DOHH2 (cell line): Measurements from ENCODE around the gene AURKA.

Source experiments
- H3F3A ChIP-seq: fragments of 200-600 bp; sonication (generic), shearing (Covaris generic); 2 replicates; pipeline ENCODE4 v1.6.0; 2016; ENCODE audit warnings: antibody characterized with exemption, mild to moderate bottlenecking; ENCODE audit not compliant: control insufficient read depth, insufficient read depth
- H3K27ac ChIP-seq: fragments of 200-600 bp; sonication (generic); 2 replicates; pipeline ENCODE4 v1.5.1; 2014; ENCODE audit warnings: low read depth, mild to moderate bottlenecking, low read length, moderate library complexity
- H3K27me3 ChIP-seq: fragments of 200-600 bp; sonication (generic); 2 replicates; pipeline ENCODE4 v1.6.1; 2014; ENCODE audit warnings: mild to moderate bottlenecking, low read length, mixed read lengths; ENCODE audit not compliant: control insufficient read depth
- H3K36me3 ChIP-seq: fragments of 200-600 bp; sonication (generic); 2 replicates; pipeline ENCODE4 v1.6.1; 2014; ENCODE audit warnings: mild to moderate bottlenecking, low read length, moderate library complexity, mixed read lengths; ENCODE audit not compliant: control insufficient read depth
- H3K4me1 ChIP-seq: fragments of 200-600 bp; sonication (generic); 2 replicates; pipeline ENCODE4 v1.6.1; 2014; ENCODE audit warnings: mild to moderate bottlenecking, low read length, mixed read lengths; ENCODE audit not compliant: control insufficient read depth
- H3K4me2 ChIP-seq: fragments of 200-600 bp; sonication (generic); 2 replicates; pipeline ENCODE4 v1.6.0; 2014; ENCODE audit warnings: mild to moderate bottlenecking, low read length, moderate library complexity
- H3K4me3 ChIP-seq: fragments of 200-600 bp; sonication (generic); 2 replicates; pipeline ENCODE4 v1.5.1; 2014; ENCODE audit warnings: mild to moderate bottlenecking, low read length, mixed read lengths
- H3K79me2 ChIP-seq: fragments of 200-600 bp; sonication (generic); 2 replicates; pipeline ENCODE4 v1.6.1; 2014; ENCODE audit warnings: mild to moderate bottlenecking, low read length, mixed read lengths; ENCODE audit not compliant: control insufficient read depth
- H3K9me2 ChIP-seq: fragments of 200-600 bp; sonication (generic); replicated peaks from 2 replicates; pipeline ENCODE4 v1.6.1; 2014; ENCODE audit warnings: mild to moderate bottlenecking, low read length, mixed read lengths; ENCODE audit not compliant: control insufficient read depth
- H3K9me3 ChIP-seq: fragments of 200-600 bp; sonication (generic); 2 replicates; pipeline ENCODE4 v1.6.1; 2014; ENCODE audit warnings: antibody characterized with exemption, low read length, mixed read lengths; ENCODE audit not compliant: control insufficient read depth, insufficient read depth
- H4K20me1 ChIP-seq: fragments of 200-600 bp; sonication (generic); 2 replicates; pipeline ENCODE4 v1.6.0; 2014; ENCODE audit warnings: low read depth, mild to moderate bottlenecking, antibody characterized with exemption, low read length, moderate library complexity; ENCODE audit not compliant: control insufficient read depth, insufficient read depth
- CTCF ChIP-seq: fragments of 200-600 bp; sonication (generic); IDR thresholded peaks from one replicate; pipeline ENCODE4 v1.5.1; 2014; ENCODE audit warnings: antibody characterized with exemption, mild to moderate bottlenecking, low read depth, low read length; ENCODE audit not compliant: poor library complexity, severe bottlenecking
- EZH2phosphoT487 ChIP-seq: fragments of 200-600 bp; sonication (generic); IDR thresholded peaks from 2 replicates; pipeline ENCODE4 v1.6.1; 2017; ENCODE audit warnings: borderline replicate concordance, mild to moderate bottlenecking, antibody characterized with exemption, low read length, moderate library complexity, mixed read lengths

Gene AURKA

DNA sequence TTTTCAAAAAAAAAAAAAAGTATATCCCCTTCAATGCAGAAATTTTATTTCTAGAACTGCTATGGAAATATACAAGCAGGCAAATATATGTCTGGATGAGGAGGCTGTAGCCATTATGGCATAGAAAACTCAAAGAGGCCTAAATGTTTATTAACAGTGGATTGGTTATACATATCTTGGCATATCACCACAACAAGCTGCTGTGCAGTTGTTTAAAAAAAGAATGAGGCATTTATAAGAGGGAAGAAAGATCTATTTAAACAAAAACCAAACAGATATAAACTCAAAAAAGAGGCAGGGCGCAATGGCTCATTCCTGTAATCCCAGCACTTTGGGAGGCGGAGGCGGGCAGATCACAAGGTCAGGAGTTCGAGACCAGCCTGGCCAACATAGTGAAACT, 46.3 kb upstream of the AURKA start:
- Histone ChIP-seq H3K4me1 (no peaks in the 10 kb centered on the region; the same call in 1 of the 2 replicates), H3K9me2 (no peaks in the 10 kb centered on the region), H3K4me2 (no peak overlapping the region), H3F3A (0 out of 2 replicates have a peak, but pooled peaks cover 3% of the 10 kb centered on the region), H3K9me3 (no peaks in the 10 kb centered on the region), H3K4me3 (no peak overlapping the region), H3K27ac (no peak overlapping the region), H4K20me1 (no peaks in the 10 kb centered on the region), H3K27me3 (no peaks in the 10 kb centered on the region), H3K79me2 (no peaks in the 10 kb centered on the region), H3K36me3 (no peaks in the 10 kb centered on the region)
- TF ChIP-seq CTCF: no peak
- no peak for TF ChIP-seq EZH2phosphoT487

DNA sequence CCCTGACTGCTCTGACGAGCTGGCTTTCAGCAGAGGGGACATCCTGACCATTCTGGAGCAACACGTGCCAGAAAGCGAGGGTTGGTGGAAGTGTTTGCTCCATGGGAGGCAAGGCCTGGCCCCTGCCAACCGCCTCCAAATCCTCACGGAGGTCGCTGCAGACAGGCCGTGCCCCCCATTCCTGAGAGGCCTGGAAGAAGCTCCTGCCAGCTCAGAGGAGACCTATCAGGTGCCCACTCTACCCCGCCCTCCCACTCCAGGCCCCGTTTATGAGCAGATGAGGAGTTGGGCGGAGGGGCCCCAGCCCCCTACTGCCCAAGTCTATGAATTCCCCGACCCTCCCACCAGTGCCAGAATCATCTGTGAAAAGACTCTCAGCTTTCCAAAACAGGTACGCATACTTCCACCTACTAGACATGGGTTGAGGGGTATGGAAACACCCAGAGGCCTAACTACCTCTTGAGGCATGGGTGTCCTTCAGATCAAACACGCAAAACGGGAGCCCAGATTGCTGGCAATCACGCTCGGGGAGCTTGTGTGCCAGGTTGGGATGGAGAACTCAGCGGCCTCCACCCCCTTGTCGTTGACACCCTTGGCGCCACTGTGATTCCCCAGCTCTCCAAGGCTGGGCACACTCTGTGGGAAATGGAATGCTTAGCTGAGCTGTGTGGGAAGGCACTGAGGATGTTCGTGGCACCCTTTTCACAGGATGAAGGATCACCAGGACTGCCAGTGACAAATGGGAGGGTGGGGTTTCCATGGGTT, 45.4 kb upstream of the AURKA start:
- Histone ChIP-seq H3F3A (0 out of 2 replicates have a peak, but pooled peaks cover 3% of the 10 kb centered on the region), H3K27me3 (no peaks in the 10 kb centered on the region), H3K9me2 (no peaks in the 10 kb centered on the region), H3K36me3 (no peaks in the 10 kb centered on the region), H3K79me2 (no peaks in the 10 kb centered on the region), H3K4me3 (no peak overlapping the region), H4K20me1 (no peaks in the 10 kb centered on the region), H3K4me1 (no peaks in the 10 kb centered on the region; the same call in 1 of the 2 replicates), H3K27ac (no peak overlapping the region), H3K4me2 (no peak overlapping the region), H3K9me3 (no peaks in the 10 kb centered on the region)
- TF ChIP-seq EZH2phosphoT487 (no peak), CTCF (no peak)

DNA sequence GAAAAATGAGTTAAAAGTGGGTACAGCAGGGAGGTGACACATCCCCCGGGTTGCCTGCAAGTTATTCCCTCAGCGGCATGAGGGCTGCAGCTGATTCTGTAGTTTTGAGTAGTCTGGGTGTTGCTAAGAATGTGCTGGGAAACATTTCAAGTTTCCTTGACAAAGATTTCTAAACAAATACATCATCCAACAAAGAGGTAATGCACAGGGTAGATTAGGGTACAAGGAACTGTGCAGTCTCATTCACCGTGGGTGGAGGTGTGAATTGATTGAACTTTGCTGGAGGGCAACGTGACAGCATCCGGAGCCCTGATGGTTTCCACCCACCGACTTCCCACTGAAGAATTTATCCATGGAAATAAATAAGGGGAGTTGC, 41.9 kb upstream of the AURKA start:
- TF ChIP-seq EZH2phosphoT487 (no peak), CTCF (no peak)
- Histone ChIP-seq H3K27ac (no peak overlapping the region), H4K20me1 (no peaks in the 10 kb centered on the region), H3K4me2 (no peak overlapping the region), H3K79me2 (no peaks in the 10 kb centered on the region), H3K4me3 (no peak overlapping the region), H3K9me2 (no peaks in the 10 kb centered on the region), H3K9me3 (no peaks in the 10 kb centered on the region), H3K27me3 (no peaks in the 10 kb centered on the region), H3K36me3 (no peaks in the 10 kb centered on the region), H3F3A (0 out of 2 replicates have a peak, but pooled peaks cover 3% of the 10 kb centered on the region), H3K4me1 (peaks cover 16% of the 10 kb centered on the region)
